GM19099 (cell line): ENCODE data around the gene KCNQ1OT1.

Experiments
- POLR2A ChIP-seq: IDR thresholded peaks from 3 replicates; pipeline ENCODE4 v1.6.1; 2011; ENCODE audit warnings: low read depth; ENCODE audit not compliant: insufficient read length; ENCODE audit errors: extremely low read depth

KCNQ1OT1 gene

DNA sequence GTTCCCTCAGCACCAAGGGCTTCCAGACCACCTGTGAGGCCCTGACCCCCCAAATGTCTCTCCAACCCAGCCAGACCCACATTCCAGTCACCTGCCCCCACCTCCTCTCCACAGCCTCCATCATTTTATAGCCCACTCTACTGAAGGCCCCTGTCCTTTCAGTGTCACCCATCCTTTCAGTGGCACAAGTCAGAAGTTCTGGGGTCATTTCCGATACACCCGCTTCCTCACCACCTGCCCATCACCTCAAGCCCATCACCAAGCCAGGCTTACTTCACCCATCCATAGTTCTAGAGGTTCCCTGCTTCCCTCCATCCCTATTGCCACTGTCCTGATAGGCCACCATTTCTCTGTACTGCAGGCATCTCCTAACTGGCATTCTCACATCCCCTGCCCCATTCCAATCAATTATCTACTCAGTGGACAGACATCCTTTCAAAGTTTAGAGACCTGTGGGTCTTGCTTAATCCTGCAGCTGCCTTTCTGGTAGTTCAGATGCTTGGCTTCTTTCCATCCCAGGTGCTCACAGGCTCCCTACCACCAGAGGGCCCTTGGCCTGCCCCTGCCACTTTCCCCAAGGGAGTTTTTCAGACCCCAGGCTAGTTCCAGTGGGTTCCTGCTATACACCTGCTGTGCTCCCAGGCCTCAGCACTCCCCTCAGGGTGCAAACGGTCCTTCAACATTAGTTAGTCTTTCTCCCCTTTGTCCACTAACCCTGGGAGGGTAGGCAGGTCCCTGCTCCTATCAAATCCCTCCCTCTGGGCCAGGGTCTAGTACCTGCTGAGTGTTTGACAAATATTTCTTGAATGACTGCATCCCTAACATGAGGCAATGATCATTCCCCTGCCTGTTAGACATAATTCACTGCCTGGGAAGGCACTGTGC lies 7.6 kb downstream of the KCNQ1OT1 start:
- no peak for TF ChIP-seq POLR2A

DNA sequence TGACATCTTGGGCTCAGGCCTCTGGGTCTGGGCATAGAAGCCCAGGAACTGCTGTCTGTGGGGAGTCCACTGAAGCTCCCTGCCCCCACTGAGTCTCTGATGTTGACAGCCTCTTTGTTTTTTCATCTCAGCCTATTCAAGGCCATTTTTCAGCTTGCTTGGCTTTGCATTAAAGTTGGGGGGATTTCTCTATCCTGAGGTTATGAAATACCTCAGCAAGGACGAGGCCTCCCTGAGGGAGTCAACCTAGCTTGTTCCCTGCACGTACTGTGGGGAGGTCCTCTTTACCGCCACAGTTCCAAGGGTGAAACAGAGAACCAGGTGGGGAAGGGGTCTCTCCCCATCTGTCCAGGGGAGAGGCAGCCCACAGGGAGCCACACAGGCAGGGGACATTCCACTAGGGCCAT lies 8.4 kb downstream of the KCNQ1OT1 start:
- no peak for TF ChIP-seq POLR2A

DNA sequence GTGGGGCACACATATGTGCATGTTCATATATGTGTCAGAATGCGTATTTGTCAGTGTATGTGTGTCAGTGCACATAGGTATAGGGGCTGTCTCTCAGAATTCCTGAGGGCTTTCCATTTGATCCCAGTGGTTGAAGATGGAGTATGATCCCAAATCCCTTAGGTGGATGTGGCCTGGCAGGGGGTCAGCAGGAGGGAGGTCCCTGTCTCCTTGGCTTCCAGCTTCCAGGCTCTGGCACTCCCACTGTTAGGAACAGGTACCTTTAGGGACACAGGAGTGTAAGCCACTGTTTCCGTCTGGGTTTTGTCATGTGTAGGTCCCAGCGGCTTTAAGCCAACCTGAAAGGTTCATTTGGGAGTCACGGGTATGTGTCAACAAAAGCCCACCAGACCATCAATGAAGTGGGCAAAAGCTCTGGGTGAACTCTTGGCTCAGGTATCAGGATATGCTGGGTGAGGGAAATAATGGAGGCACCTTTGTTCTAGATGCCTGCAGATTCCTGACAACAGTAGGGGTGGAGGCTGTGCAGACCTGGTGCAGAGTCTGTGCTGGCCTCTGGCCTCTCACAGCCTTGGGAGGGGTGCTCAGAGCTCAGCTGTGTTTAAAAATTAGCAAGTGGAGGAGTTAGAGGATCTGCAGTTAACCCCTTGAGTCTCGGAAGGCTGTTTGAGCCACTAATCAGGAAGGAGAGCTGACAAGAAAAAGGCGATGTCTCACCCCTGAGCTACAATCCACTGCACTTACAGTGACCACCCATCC lies 9.0 kb downstream of the KCNQ1OT1 start:
- TF ChIP-seq POLR2A = no peak

DNA sequence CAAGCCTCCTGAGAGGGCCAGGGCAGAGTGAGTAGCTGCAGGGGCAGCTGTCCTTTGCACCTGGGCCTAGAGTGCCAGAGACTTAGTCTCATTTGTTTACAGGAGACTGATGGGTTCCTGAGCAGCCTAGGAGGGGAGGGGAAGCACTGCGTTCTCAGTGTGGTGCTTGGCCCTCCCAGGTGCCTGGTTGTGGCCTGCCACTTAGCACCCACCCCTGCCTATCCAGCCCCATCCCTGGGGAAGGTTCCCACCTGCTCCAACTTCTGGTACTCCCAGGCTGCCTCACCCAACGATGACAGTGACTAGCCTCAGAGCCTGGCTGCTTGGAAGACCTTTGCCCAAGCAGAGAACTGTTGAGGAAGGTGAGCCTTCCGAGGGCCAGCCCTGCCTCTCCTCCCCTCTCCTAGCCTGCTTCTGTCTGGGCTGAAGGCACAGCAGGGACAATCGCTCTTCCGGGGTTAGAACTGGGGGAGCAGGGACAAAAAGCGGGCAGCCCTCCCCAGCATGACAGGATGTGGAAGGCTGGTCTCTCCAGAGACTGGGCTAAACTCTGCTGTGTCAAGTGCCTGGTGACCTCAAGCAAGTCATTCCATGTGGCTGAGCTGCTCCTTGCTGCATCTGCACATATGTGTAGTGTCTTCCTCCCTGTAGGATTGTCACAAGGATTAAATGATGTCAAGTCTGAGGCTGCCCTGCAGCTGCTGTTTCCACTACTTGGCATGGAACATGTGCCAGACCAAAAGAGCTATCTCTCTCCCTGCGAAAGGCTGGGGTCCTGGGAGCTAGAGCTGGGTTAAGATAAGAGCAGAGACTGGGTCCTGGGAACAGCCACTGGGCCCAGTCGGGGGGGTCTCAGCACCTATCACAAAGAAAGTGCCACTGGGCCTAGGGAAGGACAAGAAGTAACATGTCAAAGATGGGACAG lies 9.9 kb downstream of the KCNQ1OT1 start:
- no peak for TF ChIP-seq POLR2A

DNA sequence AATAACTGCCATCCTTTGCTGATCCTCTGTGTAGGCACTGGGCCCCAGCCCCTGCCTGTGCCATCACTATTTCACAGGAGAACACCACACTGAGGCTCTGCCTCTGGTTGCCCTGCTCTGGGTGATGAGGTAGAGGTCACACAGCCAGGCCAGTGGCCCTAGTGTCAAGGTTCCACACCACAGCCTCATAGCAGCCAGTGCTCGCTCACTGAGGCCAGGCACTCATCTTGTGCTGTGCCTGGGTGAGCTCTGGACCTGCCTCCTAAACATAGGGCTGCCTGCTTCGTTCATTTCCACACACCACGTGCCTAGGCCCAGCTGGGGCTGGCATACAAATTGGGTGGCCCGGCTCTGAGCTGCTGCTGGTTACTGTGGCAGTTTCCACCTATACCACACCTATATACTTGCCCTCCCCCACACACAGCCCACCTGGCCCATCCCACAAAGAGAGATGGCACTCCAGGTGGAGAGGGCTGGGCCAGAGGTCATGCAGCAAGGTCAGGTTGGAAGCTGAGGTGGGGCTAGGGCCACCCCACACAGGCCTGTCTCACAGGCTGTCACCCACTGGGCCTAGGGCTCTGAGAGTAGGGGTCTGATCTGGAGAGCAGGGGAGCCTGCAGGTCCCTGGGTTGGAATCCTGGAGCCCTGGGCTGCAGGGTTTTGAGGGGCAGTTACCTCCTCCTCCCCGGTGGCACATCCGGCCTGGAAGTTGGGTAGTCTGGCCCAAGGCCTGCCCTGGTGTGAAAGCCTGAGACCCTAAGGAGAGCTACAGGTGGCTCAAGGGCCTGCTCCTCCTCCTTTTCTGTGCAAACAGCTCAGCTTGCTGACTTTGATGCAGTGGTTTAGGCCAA lies 11.2 kb downstream of the KCNQ1OT1 start:
- TF ChIP-seq POLR2A = no peak

DNA sequence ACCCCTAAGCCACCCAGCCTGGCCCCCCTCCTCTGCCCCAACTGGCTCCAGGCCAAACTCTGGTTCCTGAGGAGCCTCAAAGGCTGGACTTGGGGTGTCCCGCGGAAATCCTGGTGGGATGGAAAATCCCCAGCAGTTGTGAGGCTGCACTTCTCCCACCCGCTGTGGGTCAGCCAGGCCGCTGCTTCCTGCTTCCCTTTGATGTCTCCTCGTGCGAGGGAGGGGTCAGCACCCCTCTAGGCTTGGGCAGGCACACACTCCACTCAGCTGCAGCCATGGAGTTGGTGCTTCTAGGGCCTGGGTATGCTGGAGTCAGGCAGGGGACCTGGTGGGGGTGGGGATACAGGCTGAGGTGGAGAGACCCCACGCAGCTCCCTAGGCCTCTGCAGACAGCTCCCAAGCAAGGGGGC lies 12.0 kb downstream of the KCNQ1OT1 start:
- TF ChIP-seq POLR2A = no peak

DNA sequence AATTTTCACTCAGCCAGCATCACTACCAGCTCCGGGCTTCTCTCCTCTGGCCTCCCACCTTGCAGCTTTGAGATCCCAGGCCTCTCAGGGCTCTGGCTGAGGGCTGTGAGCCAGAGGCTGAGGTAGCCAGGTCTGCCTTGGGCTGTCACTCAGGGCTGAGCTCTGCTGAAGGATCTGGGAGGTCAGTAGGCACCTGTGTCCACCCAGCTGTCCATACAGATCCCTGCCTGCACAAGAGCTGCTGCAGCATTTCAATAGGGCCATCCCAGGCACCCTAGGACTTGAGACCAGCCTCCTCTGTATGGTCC lies 12.6 kb downstream of the KCNQ1OT1 start:
- TF ChIP-seq POLR2A = no peak

DNA sequence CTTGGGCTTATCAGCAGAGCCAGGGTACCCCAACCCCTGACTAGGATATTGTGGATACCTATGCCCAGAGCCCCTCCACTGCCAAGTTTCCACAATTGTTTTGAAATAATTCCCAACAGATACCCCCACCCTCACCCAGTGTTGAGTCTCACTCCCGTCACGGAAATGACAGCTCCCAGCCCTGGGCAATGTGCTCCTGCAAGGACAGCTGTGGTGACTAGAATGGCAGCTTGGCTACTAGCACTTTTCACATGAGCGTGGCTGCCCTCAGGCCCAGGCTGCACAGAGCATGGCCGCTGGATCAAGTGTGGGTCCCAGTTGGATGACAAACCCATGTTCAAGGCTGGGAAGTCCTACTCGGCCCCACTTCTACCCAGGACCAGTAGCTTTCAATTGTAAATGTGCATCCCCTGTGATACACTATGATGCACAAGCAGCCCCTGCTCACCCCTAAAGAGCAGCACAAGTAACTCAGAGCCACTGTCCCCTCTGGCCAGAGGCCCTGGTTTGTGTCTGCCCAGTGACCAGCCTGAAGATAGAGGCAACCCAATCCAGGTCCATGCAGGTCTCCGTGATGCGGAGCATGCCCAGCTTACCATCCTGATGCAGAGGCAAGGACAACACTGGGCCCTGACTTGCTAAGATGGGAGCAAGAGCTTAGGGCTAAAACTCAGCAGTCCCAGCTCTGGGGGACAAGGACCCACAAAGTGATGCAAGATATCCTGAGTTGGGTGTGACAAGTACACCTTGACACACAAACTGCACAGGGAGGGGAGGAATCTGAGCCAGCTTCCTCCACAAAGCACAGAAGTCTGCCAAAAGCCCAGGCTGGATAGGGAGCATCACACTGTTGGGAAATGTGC lies 13.2 kb downstream of the KCNQ1OT1 start:
- TF ChIP-seq POLR2A = no peak

DNA sequence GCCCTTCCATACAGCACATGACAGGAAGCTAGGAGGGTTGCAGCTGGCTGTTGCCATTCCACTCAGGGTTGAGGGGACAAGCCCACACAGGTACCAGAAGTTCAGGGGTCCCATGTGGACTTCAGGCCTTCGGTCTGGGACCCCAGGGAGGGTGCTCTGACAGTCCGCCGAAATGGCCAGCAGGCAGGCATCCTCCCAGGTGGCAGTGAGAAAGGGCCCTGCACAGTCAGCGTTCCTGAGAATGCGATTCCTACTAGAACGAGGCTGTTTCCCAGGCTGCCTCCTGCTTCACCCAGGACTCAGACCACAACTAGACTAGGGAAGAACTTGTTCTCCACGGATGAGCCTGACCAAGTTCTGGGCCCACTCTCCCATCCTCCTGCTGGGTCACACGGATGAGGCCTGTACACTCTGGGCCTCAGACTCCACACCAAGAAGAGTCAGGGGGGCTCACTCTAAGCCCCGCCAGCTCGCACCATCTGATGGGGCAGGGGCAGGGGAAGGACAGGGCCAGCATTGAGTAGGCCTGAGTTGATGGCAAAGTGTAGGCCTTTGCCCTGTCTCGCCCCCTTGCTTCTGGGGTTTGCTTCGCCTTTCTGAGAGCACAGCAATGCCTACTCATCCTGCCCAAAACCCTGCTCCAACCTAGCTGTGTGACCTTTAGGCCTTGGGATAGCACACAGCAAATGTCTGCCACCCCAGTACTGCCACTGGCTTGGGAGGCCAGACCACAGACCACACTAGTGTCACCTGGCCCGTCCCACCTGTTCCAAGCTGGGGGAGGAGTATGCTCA lies 14.0 kb downstream of the KCNQ1OT1 start:
- no peak for TF ChIP-seq POLR2A

DNA sequence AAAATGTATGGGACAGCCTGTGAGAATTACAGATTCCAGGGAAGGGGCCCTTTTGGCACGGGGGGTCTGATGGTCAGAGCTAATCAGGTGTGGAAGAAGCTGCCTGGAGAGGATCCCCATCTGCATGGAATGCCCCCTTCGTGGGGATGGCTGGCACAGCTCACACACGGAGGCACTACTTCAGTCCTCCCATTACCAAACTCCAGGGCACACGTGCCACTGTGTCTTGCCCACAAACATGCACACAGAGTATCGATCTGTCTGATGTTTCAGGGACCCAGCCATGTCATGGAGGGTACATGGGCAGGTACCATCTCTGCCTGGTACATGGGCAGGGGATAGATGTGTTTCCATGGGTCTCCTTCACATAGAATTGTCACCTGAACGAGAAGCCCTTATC lies 14.7 kb downstream of the KCNQ1OT1 start:
- no peak for TF ChIP-seq POLR2A

DNA sequence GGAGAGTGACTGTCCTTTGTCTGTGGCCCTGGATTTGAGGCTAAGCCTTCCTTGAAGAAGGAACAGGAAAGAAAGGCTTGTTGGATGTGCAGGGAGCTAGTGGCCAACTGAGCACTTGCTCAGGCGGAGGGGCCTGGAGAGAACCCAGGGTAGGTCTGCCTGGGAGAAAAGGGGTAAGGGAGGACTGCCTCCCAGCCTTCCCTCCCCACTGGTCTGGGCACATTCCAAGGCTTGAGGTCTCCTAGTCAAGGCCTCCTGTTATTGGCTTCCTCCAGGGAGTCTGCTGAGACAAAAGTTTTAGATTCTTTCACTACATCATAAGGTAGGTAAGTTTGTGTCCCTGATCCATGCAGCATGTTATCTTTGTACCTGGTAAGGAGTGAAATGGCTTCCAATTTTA lies 15.2 kb downstream of the KCNQ1OT1 start:
- no peak for TF ChIP-seq POLR2A

DNA sequence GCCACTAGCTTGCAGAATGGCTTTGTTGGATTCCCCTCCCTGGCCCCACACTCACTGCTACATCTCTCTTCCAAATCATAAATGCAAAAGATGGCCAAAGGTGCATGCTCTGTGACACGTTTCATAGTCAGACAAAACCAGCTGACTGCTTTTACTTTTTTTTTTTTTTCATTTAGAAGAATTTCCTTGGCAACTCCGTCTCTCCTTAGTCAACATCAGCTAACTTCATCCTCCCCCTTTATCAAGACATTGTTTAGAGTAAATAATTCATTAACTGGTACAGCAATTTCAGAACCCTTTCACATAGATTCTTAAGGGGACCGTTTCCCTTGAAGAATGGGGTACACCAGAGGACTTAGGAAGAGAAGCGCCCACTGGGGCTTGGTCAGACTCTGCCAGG lies 16.0 kb downstream of the KCNQ1OT1 start:
- no peak for TF ChIP-seq POLR2A
